HG03139 (cell line): ENCODE data around the gene CNKSR1.
A peak's percentile ranks its signal among the peaks of the same experiment; 100 is the strongest.
"Not testable (repeated sequence)": the region's sequence is repeated elsewhere in the genome, so short reads cannot be mapped to it uniquely, and the experiment has no call there.

Experiments used
- ATAC-seq: cut with Tn5 transposase; IDR thresholded peaks from one replicate; pipeline ENCODE4 v1.9.1; 2021; ENCODE audit not compliant: unreplicated experiment

Gene CNKSR1

GRCh38 chr1:26224606-26225005 is 47.3 kb downstream of the CNKSR1 start:
- no peak for ATAC-seq

DNA sequence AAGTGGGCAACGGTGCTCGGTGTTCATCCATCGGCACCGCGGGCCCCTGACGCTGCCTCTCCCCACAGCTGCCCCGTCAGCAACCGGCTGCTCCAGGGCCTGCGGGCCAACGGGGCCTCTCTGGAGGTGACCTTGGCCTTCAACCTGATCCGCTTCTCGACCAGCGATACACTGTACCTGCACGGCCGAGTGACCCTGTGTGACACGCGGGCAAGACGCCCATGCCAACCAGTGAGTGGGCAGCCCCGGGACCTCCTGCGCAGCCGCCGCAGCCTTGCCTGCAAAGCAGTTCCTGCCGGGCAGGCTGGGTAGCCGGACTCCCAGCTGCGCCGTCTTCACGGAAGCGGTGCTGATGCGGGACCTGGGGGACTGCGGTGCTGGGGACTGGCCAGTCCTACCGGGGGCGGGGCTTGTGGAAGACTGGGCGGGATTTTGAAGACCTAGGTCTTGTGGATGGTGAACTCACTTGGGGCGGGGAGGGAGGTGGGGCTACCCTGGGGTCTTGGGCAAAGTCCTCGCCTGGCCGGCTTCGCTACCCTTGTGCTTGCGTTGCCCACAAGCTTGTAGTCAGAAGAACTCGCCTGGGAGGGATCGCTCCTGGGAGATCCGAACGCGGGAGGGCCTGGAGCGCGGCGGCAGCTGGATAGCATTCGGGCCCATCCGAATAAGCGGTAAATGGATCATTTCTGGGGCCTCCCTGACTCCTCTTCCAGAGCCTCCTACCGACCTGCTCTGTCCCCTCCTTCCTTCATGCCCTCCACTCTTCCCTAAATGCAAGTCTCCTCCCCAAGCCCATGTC is 47.9 kb downstream of the CNKSR1 start:
- no peak for ATAC-seq

- not testable (repeated sequence) for ATAC-seq
Measured at GRCh38 chr1:26230682-26231081, 53.4 kb downstream of the CNKSR1 start.

- ATAC-seq, result peak; percentile 88
Measured at GRCh38 chr1:26233903-26234643, 56.8 kb downstream of the CNKSR1 start, which contains the start of gene CEP85. TSS of gene CEP85 (plus strand) at chr1:26234200. CDS start at chr1:26239784, 5,584 bp downstream.

DNA sequence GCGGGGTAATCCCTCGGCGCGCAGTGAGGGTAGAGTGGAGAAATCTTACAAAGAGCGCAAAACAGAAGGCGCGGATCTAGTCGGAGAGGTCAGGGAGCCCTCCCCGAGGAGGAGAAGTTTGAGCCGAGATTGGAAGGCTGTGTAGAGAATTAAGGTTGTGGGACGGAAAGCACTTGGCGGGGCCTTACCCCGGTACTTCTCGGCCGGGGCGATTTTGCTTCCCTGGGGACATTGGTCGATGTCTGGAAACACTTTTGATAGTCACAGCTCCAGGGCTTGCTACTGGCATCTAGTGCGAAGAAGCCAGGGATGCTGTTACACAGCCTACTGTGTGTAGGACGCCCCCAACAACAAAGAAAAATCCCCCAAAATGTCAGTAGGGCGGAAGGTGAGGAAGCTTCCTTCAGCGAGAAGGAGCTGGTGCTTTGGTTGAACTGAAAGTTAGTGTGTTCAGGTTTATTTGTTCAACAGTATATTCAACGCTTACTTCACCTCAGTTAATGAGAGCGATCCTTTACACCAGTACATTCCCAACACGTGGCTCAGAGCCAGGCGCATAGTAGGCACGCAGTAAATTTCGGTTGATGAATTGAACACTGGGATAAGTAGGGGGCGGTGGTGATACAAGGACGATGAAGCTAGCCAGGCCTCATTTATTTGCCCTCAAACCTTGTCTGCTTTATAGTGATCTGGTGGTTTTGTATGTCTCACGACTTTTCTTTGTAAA is 57.5 kb downstream of the CNKSR1 start:
- peak; percentile 10 for ATAC-seq

- ATAC-seq, result no peak
Measured at GRCh38 chr1:26237230-26237966, 60.1 kb downstream of the CNKSR1 start.
